ENCODE data around the gene MYH1.

- no peak for TF ChIP-seq CTCF (IDR thresholded peaks at IDR 0.05)
- TF ChIP-seq POLR2A (IDR thresholded peaks at IDR 0.05): no peak
Observed at GRCh38 chr17:10521949-10522348, 3.6 kb upstream of the MYH1 start.

Data from Peyer's patch (tissue), 4 donors.